Psoas muscle (tissue), 8 donors: ENCODE results near the gene NDUFA5. TPM values are rescaled to one million over a fixed set of nuclear protein-coding genes. Genes with fewer than 3 reads are reported as not detected.

Experiments
- ATAC-seq, 4 donors: fragments of 200-7000 bp; cut with Tn5 transposase; one replicate each; pipeline ENCODE4 v1.9.1; 2020; ENCODE audit warnings: moderate library complexity in 3 of 4, mild to moderate bottlenecking in 2 of 4
- DNase-seq, 2 donors: peaks; one replicate each; pipeline ENCODE4 v3.0.0-alpha.2; 2020
- H3K27ac ChIP-seq: fragments of 200-600 bp; one replicate; pipeline ENCODE4 v1.8.0; 2022
- H3K27me3 ChIP-seq, 3 donors: fragments of 200-600 bp in 1 of 3; one replicate each; pipeline versions ENCODE4 v1.6.1 to v1.8.0; 2013 to 2022; ENCODE audit warnings: low read length in 2 of 3, mild to moderate bottlenecking in 2 of 3, moderate library complexity in 1 of 3; ENCODE audit not compliant: insufficient read depth in 3 of 3
- H3K36me3 ChIP-seq, 2 donors: fragments of 200-600 bp in 1 of 2; one replicate each; pipeline versions ENCODE4 v1.6.1 to v1.8.0; 2013 to 2022; ENCODE audit warnings: low read depth in 1 of 2, mild to moderate bottlenecking in 1 of 2, moderate library complexity in 1 of 2; ENCODE audit not compliant: insufficient read depth in 1 of 2
- H3K4me1 ChIP-seq: fragments of 200-600 bp; one replicate; pipeline ENCODE4 v1.8.0; 2022
- H3K4me3 ChIP-seq: fragments of 200-600 bp; one replicate; pipeline ENCODE4 v1.8.0; 2022; ENCODE audit warnings: mild to moderate bottlenecking
- H3K9me3 ChIP-seq: fragments of 200-600 bp; one replicate; pipeline ENCODE4 v1.8.0; 2022
- WGBS, 3 donors: extraction: QIAGEN DNeasy Blood & Tissue Kit; methylation state at CpG; one replicate each; pipeline versions ENCODE4 v1.1.6 to v1.1.7; 2013; 5-methylcytosine and 5-hydroxymethylcytosine counted together
- intact Hi-C, 2 donors: fragments of 100-400 bp; cut with DNase I; formaldehyde crosslinking; loops; one replicate each; pipeline versions ENCODE4 v1.11.0 to v1.14.2; 2022
- polyA plus RNA-seq, 3 donors: library from polyadenylated mRNA; stranded (reverse); fragments of 200-250 nt; gene quantifications; one replicate each; pipeline ENCODE4 v1.2.3, GENCODE V29; 2013
- total RNA-seq, 4 donors: library from RNA; stranded (reverse); fragmentation: NEBNext Ultra II Directional in 2 of 4; extraction: Animal tissue kit (Norgen Biotek cat#: 25700) in 2 of 4; gene quantifications; one replicate each; pipeline versions ENCODE4 v1.2.1 to v1.2.4, GENCODE V29; 2021 to 2023
- TF ChIP-seq, protein P1 (sequence below): fragments of 200-600 bp; IDR thresholded peaks from one replicate; pipeline ENCODE4 v1.8.0; 2022; ENCODE audit warnings: antibody characterized with exemption
- donor health status: healthy with polysubstance abuse.
- donor health status: DM: no; HTN: no; CAD: no; lungs with moderate emphysema.
- donor health status: Bipolar disorder and iron deficiency.
- donor health status: healthy.
- donor health status: DM: yes; HTN: yes; CAD: no.
- donor health status: DM: no; HTN: no; CAD: no.
- donor health status: DM: no; HTN: no; CAD: no.
- donor health status: DM: yes; HTN: yes; CAD: no.

NDUFA5 gene
- total and polyA plus RNA-seq, 7 donors = 99.2 to 234 (median 183) TPM

DNA sequence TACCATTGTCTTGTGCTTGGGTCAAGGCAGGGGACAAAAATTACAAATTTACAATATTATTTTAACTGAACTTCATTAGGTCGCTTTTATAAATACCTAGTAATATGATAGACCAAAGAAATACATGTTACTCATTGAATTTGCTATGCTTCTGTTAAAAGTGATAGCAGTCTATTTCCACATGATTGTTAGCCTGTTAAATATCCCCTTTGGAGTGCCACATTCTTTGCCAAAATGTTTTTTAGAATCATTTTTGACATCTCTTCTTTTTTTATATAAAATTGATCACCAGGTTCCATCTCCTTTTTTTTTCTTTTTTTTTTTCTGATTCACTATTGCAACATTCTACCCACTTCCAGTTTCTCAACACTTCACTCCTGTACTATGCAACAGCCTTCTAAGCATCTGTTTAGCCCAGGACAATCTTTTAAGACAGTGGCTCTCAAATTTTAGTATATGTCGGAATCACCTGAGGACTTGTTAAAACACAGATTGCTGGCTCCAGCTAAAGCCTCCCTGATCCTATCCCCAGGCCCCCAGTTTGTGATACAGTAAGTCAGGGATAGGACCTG, 16.4 kb upstream of the NDUFA5 start:
- TF ChIP-seq, protein P1, sequence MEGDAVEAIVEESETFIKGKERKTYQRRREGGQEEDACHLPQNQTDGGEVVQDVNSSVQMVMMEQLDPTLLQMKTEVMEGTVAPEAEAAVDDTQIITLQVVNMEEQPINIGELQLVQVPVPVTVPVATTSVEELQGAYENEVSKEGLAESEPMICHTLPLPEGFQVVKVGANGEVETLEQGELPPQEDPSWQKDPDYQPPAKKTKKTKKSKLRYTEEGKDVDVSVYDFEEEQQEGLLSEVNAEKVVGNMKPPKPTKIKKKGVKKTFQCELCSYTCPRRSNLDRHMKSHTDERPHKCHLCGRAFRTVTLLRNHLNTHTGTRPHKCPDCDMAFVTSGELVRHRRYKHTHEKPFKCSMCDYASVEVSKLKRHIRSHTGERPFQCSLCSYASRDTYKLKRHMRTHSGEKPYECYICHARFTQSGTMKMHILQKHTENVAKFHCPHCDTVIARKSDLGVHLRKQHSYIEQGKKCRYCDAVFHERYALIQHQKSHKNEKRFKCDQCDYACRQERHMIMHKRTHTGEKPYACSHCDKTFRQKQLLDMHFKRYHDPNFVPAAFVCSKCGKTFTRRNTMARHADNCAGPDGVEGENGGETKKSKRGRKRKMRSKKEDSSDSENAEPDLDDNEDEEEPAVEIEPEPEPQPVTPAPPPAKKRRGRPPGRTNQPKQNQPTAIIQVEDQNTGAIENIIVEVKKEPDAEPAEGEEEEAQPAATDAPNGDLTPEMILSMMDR = no peak
- intact Hi-C loops = no loop called here
- Histone ChIP-seq H3K36me3 (no peaks in the 10 kb centered on the region), H3K4me1 (no peaks in the 10 kb centered on the region), H3K27me3 (no peaks in the 10 kb centered on the region), H3K9me3 (no peaks in the 10 kb centered on the region), H3K4me3 (no peak overlapping the region), H3K27ac (no peak overlapping the region)
- ATAC-seq (peak in 2 of 4 donors; percentile 43 to 56), DNase-seq (no peak)
- 83 to 89% (median 87%) methylated on average over 2 of the region's 2 CpGs for WGBS, 3 donors

DNA sequence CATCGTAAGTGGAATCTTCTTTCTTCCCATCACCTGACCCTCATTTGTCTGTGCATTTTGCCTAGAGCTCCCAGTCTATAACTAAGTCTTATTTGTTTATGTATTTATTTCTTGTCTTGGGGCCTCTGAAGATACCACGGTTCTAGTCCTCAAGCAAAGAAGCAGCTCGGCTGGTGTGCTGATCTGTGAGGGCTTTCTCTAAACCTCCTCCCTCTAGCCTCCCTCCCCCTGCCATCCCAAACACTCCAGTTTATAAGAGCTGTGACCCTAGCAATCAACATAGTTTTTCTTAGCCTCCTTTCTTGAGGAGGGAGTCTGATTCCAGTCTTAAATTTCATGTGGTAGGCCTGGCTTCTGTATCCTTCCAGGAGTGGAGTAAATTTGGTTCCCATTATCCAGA, 15.7 kb upstream of the NDUFA5 start:
- Histone ChIP-seq H3K4me1 (no peaks in the 10 kb centered on the region), H3K27me3 (no peaks in the 10 kb centered on the region), H3K36me3 (no peaks in the 10 kb centered on the region), H3K27ac (no peak overlapping the region), H3K9me3 (no peaks in the 10 kb centered on the region), H3K4me3 (no peak overlapping the region)
- TF ChIP-seq, protein P1 = no peak
- WGBS, 3 donors = 62 to 71% (median 69%) methylated on average over 3 of the region's 3 CpGs
- DNase-seq (no peak), ATAC-seq (no peak)
- intact Hi-C loops = no loop called here

DNA sequence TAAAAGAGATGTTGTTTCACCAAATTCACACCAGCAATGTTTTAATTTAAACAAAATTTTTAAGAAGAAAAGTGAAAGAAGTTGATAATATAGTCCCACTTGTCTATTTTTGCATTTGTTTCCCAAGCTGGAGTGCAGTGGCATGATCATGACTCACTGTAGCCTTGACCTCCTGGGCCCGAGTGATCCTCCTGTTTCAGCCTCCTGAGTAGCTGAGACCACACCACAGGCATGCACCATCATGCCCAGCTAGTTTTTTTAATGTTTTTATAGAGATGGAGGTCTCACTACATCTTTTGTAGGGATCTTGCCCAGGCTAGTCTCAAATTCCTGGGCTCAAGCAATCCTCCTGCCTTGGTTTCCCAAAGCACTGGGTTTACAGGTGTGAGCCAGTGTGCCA, 14.1 kb upstream of the NDUFA5 start:
- TF ChIP-seq, protein P1 = no peak
- ATAC-seq (no peak), DNase-seq (no peak)
- Histone ChIP-seq H3K4me3 (no peak overlapping the region), H3K9me3 (no peaks in the 10 kb centered on the region), H3K36me3 (no peaks in the 10 kb centered on the region), H3K4me1 (no peaks in the 10 kb centered on the region), H3K27ac (no peak overlapping the region), H3K27me3 (no peaks in the 10 kb centered on the region)
- intact Hi-C loops = no loop called here
- 90 to 100% (median 92%) methylated on average over 1 of the region's 1 CpG for WGBS, 3 donors

DNA sequence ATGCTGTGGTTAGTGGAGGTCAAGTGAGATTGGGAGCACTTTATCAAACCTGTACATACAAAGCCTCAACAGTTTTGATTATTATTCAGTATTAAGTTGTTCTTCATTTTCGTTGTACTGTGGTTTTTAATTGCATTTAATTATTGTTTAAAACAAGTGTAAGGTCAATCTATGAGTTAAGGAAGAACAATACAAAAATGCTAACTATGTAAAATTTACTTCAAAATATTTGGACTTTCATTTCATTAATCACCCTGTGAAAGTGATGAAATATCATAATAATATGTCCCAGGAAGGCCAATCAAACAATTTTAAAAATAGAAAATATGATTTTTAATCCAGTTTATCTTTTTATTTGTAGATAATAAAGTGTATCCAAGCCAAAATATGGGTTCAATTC, 13.6 kb upstream of the NDUFA5 start:
- H3K36me3 ChIP-seq = no peaks in the 10 kb centered on the region
- TF ChIP-seq, protein P1 = no peak
- no peak overlapping the region for H3K27ac ChIP-seq
- no peaks in the 10 kb centered on the region for H3K9me3 ChIP-seq
- no peak overlapping the region for H3K4me3 ChIP-seq
- DNase-seq (no peak), ATAC-seq (no peak)
- H3K27me3 ChIP-seq = no peaks in the 10 kb centered on the region
- 64 to 78% (median 69%) methylated on average over 1 of the region's 1 CpG for WGBS, 3 donors
- intact Hi-C loops = no loop called here
- H3K4me1 ChIP-seq = no peaks in the 10 kb centered on the region
